IMR-90 (cell line): ENCODE data around the gene LTO1. TPM values are rescaled to one million over a fixed set of nuclear protein-coding genes. Genes with fewer than 3 reads are reported as not detected.
A peak's percentile ranks its signal among the peaks of the same experiment; 100 is the strongest.

Experiments
- CEBPB ChIP-seq: IDR thresholded peaks from 2 replicates; pipeline ENCODE4 v1.6.1; 2012; ENCODE audit warnings: low read depth, low read length, improper control_type of control experiment
- MAZ ChIP-seq: IDR thresholded peaks from 2 replicates; pipeline ENCODE4 v1.6.1; 2012; ENCODE audit warnings: low read depth, mild to moderate bottlenecking, low read length, improper control_type of control experiment, moderate library complexity, borderline replicate concordance
- RFX5 ChIP-seq: IDR thresholded peaks from 2 replicates; pipeline ENCODE4 v1.8.0; 2012; ENCODE audit warnings: low read depth, mild to moderate bottlenecking, low read length, moderate library complexity
- polyA plus RNA-seq, 3 experiments: library from polyadenylated mRNA; depleted of rRNA; stranded (reverse); fragments of >200 nt; gene quantifications; 2 replicates each; pipeline ENCODE4 v1.2.3, GENCODE V29; 2012; ENCODE audit warnings: low replicate concordance in 1 of 3
- total RNA-seq: library from RNA; depleted of rRNA; stranded (reverse); fragments of >200 nt; gene quantifications from 2 replicates; pipeline ENCODE4 v1.2.3, GENCODE V29; 2012

The LTO1 gene
- total and polyA plus RNA-seq, 2 of the 4 experiments (the other 2 are of a cell fraction): 8.2 to 23.5 TPM

GRCh38 chr11:69638941-69639681 is 36.0 kb downstream of the LTO1 start (continued):
- TF ChIP-seq MAZ: peak; percentile 79; the same call in 1 of the 2 replicates
- peak; percentile 97 for TF ChIP-seq RFX5
- no peak for TF ChIP-seq CEBPB
